Measurements from ENCODE around the gene DIP2C. TPM values are rescaled to one million over a fixed set of nuclear protein-coding genes. Genes with fewer than 3 reads are reported as not detected.

Gene DIP2C
- total RNA-seq, 2 donors from 2014 or later = 13.0 to 13.7 TPM

GRCh38 chr10:367636-368035 lies 321.8 kb downstream of the DIP2C start:
- H3K4me1 ChIP-seq (ENCODE audit: control insufficient read depth, insufficient read depth, low read length) = no peaks in the 10 kb centered on the region
- Mint-ChIP-seq H3K27me3 (ENCODE audit: insufficient read depth) (no peaks in the 10 kb centered on the region), H3K27ac (no peak overlapping the region), H3K4me3 (no peak overlapping the region), H3K36me3 (ENCODE audit: low read depth) (peaks cover 31% of the 10 kb centered on the region), H3K4me1 (no peaks in the 10 kb centered on the region), H3K9me3 (no peaks in the 10 kb centered on the region)
- no peak for DNase-seq
- no peaks in the 10 kb centered on the region for H3K27me3 ChIP-seq (ENCODE audit: control insufficient read depth, insufficient read depth, low read length, poor library complexity, severe bottlenecking)
- no peak overlapping the region for H3K9ac ChIP-seq (ENCODE audit: extremely low read depth, low read length, poor library complexity, severe bottlenecking)
- H3K36me3 ChIP-seq (ENCODE audit: control insufficient read depth, insufficient read depth, low read length) = peaks cover 22% of the 10 kb centered on the region
- H3K9me3 ChIP-seq (ENCODE audit: control insufficient read depth, low read length) = no peaks in the 10 kb centered on the region
- 95% methylated on average over 11 to 17 of the region's 25 CpGs for WGBS, 2 experiments (ENCODE audit: insufficient coverage in 1 of 2, insufficient read length in 1 of 2)
- H3K27ac ChIP-seq (ENCODE audit: low read depth, low read length) = no peak overlapping the region
- no peak for TF ChIP-seq CTCF (conservative IDR thresholded peaks at IDR 0.05)
- H3K4me3 ChIP-seq (ENCODE audit: low read length) = no peak overlapping the region

- no peak overlapping the region for H3K4me3 ChIP-seq (ENCODE audit: low read length)
- no peaks in the 10 kb centered on the region for H3K4me1 ChIP-seq (ENCODE audit: control insufficient read depth, insufficient read depth, low read length)
- Mint-ChIP-seq H3K9me3 (no peaks in the 10 kb centered on the region), H3K27ac (no peak overlapping the region), H3K36me3 (ENCODE audit: low read depth) (peaks cover 37% of the 10 kb centered on the region), H3K27me3 (ENCODE audit: insufficient read depth) (no peaks in the 10 kb centered on the region), H3K4me3 (no peak overlapping the region), H3K4me1 (peaks cover 9% of the 10 kb centered on the region)
- WGBS, 2 experiments (ENCODE audit: insufficient coverage in 1 of 2, insufficient read length in 1 of 2) = 94 to 96% methylated on average over 9 to 12 of the region's 12 CpGs
- no peak for TF ChIP-seq CTCF (conservative IDR thresholded peaks at IDR 0.05)
- H3K27ac ChIP-seq (ENCODE audit: low read depth, low read length) = no peak overlapping the region
- H3K9me3 ChIP-seq (ENCODE audit: control insufficient read depth, low read length) = no peaks in the 10 kb centered on the region
- no peak overlapping the region for H3K9ac ChIP-seq (ENCODE audit: extremely low read depth, low read length, poor library complexity, severe bottlenecking)
- no peaks in the 10 kb centered on the region for H3K27me3 ChIP-seq (ENCODE audit: control insufficient read depth, insufficient read depth, low read length, poor library complexity, severe bottlenecking)
- peaks cover 32% of the 10 kb centered on the region for H3K36me3 ChIP-seq (ENCODE audit: control insufficient read depth, insufficient read depth, low read length)
- no peak for DNase-seq
Measured at GRCh38 chr10:366186-366585, 323.3 kb downstream of the DIP2C start.

- Histone ChIP-seq H3K4me3 (ENCODE audit: low read length) (no peak overlapping the region), H3K9ac (ENCODE audit: extremely low read depth, low read length, poor library complexity, severe bottlenecking) (no peak overlapping the region), H3K9me3 (ENCODE audit: control insufficient read depth, low read length) (no peaks in the 10 kb centered on the region), H3K4me1 (ENCODE audit: control insufficient read depth, insufficient read depth, low read length) (no peaks in the 10 kb centered on the region), H3K27me3 (ENCODE audit: control insufficient read depth, insufficient read depth, low read length, poor library complexity, severe bottlenecking) (no peaks in the 10 kb centered on the region), H3K36me3 (ENCODE audit: control insufficient read depth, insufficient read depth, low read length) (peaks cover 32% of the 10 kb centered on the region), H3K27ac (ENCODE audit: low read depth, low read length) (no peak overlapping the region)
- Mint-ChIP-seq H3K4me1 (peaks cover 10% of the 10 kb centered on the region), H3K9me3 (no peaks in the 10 kb centered on the region), H3K4me3 (no peak overlapping the region), H3K27ac (no peak overlapping the region), H3K36me3 (ENCODE audit: low read depth) (peaks cover 42% of the 10 kb centered on the region), H3K27me3 (ENCODE audit: insufficient read depth) (no peaks in the 10 kb centered on the region)
- no peak for DNase-seq
- TF ChIP-seq CTCF (conservative IDR thresholded peaks at IDR 0.05) = no peak
- WGBS, 2 experiments (ENCODE audit: insufficient coverage in 1 of 2, insufficient read length in 1 of 2) = 95 to 97% methylated on average over 20 to 24 of the region's 24 CpGs
Measured at GRCh38 chr10:364267-364775, 325.1 kb downstream of the DIP2C start.
